ENCODE data around the gene GNAI1. TPM values are rescaled to one million over a fixed set of nuclear protein-coding genes. Genes with fewer than 3 reads are reported as not detected.
A peak's percentile ranks its signal among the peaks of the same experiment; 100 is the strongest.

Gene GNAI1
- total and polyA plus RNA-seq, 2 of the 13 experiments (the other 11 are each of a cell fraction or from before 2014, with no cell fraction given), result 3.5 to 5.7 TPM

DNA sequence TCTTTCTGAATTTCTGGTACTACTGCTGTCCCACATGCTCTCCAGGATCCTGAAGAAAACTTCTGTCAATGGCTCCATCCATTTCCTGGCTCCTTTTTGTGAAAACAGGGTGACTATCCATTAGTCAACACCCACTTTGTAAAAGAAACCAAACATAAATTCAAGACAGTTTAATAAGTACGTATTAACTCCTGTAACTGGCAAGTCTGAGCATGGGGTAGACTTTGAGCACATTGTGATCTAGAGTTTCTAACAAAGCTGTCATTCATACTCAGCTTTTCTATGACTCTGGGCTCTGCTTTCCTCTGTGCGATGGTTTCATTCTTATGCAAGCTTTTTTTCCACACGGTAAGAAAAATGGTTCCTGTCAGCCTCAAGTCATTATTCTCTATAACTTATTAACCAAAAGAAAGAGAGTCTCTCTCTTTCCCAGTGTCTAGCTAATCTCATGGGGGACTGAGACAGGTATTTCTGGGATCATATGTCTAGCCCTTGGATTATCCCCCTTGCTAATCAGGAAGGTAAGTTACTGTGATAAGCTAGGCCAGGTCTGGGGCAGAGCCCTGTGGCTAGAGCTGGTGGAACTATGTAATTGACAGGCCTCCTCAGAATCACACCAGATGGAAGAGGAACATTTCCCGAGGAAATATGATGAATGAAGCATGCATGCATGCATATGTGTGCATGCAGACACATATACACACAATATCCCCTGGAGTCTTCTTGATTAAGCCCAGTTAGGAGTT, 98.5 kb downstream of the GNAI1 start:
- peak overlapping the region; percentile 59 for H2AFZ ChIP-seq (ENCODE audit: low read length)
- ChIA-PET POLR2A (interaction anchor here (1.0 kb wide), 1 partner anchor 22 kb away, joined by 4 read pairs; no protein-coding TSS in a partner anchor), CTCF (ENCODE audit: low intra/inter-chr PET ratio, low total read pairs) (no interaction called here)
- 0 out of 2 replicates have a peak overlapping the region, but pooled peaks have one; percentile 42 for H3K9ac ChIP-seq (ENCODE audit: insufficient read depth, low read depth, low read length)
- BruUV-seq (replicated peaks), result no TSS peak
- ATAC-seq, result peak; percentile 92
- 13% methylated on average over 4 of the region's 4 CpGs for WGBS (ENCODE audit: low lambda C conversion rate)
- peak overlapping the region; percentile 55 for H3K4me2 ChIP-seq (ENCODE audit: low read depth, low read length)
- FAIRE-seq, result peak; percentile 15
- H3K4me1 ChIP-seq (ENCODE audit: insufficient read depth, low read length), result peaks cover 16% of the 10 kb centered on the region
- intact Hi-C loops (cut with micrococcal nuclease; ENCODE audit: unreplicated experiment) (loop anchor here (2.0 to 5.0 kb wide), 2 partner anchors 22 to 96 kb away; no protein-coding TSS in a partner anchor), in situ Hi-C loops (cut with HindIII; ENCODE audit: extremely low pct_ligation_motif_present, low pct_unique_long_range_greater_than_20kb) (no loop called here)
- H3K79me2 ChIP-seq (ENCODE audit: insufficient read depth, low read length), result no peaks in the 10 kb centered on the region
- H3K9me3 ChIP-seq (ENCODE audit: low read length), result no peaks in the 10 kb centered on the region
- peak overlapping the region in 2 of 3 experiments; percentile 23 to 32; a peak in 4 of 6 replicates for H3K4me3 ChIP-seq (replicated peaks in 1 of 3; ENCODE audit: insufficient read depth in 1 of 3, low read depth in 2 of 3, low read length in 3 of 3)
- no peaks in the 10 kb centered on the region for H3K36me3 ChIP-seq (replicated peaks in 1 of 2; ENCODE audit: control insufficient read depth in 1 of 2, insufficient read depth in 2 of 2, low read length in 2 of 2)
- no peak overlapping the region for H3K27ac ChIP-seq (ENCODE audit: extremely low read length, insufficient read depth, low read length)
- TF ChIP-seq, protein P1, sequence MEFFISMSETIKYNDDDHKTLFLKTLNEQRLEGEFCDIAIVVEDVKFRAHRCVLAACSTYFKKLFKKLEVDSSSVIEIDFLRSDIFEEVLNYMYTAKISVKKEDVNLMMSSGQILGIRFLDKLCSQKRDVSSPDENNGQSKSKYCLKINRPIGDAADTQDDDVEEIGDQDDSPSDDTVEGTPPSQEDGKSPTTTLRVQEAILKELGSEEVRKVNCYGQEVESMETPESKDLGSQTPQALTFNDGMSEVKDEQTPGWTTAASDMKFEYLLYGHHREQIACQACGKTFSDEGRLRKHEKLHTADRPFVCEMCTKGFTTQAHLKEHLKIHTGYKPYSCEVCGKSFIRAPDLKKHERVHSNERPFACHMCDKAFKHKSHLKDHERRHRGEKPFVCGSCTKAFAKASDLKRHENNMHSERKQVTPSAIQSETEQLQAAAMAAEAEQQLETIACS (CRISPR knock-in tag; IDR thresholded peaks at IDR 0.05), result no peak
- TF ChIP-seq ZNF724P (CRISPR knock-in tag; IDR thresholded peaks at IDR 0.05; ENCODE audit: borderline replicate concordance) (no peak), HNF4A (CRISPR knock-in tag; IDR thresholded peaks at IDR 0.05) (peak; percentile 27; the same call in 1 of the 2 replicates), EHMT2 (IDR thresholded peaks at IDR 0.05; ENCODE audit: borderline replicate concordance, low read depth, low read length) (peak; percentile 64; the same call in 1 of the 2 replicates), NCOR1 (IDR thresholded peaks at IDR 0.05; ENCODE audit: borderline replicate concordance, low read length) (0 out of 2 replicates have a peak, but pooled peaks have one; percentile 18)
- no peaks in the 10 kb centered on the region for H4K20me1 ChIP-seq (ENCODE audit: insufficient read depth, low read length)
- no peaks in the 10 kb centered on the region for H3K27me3 ChIP-seq (ENCODE audit: control insufficient read depth in 1 of 2, insufficient read depth in 2 of 2, low read length in 2 of 2)
- peak; percentile 70 for DNase-seq (ENCODE audit: low spot score)

DNA sequence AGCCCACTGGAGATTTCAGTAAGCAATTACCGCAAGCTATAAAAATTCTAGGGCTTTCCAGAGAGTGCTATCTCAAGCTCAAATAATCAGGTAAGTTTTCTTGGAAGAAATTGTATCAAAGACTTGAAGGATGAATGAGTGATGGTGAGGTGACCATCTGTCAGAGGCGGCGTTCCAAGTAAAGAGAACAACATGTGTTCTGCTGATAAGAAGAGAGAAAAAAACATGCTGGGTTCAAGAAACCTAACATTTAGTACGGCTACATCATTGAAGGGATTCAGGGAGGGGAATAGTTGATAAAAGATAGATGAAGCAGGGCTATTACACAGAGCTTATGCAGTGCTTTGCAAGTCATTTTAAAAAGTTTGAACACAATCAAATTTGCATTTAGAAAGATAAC, 100.7 kb downstream of the GNAI1 start:
- no peak overlapping the region for H3K27ac ChIP-seq (ENCODE audit: extremely low read length, insufficient read depth, low read length)
- H3K4me3 ChIP-seq (replicated peaks in 1 of 3; ENCODE audit: insufficient read depth in 1 of 3, low read depth in 2 of 3, low read length in 3 of 3), result no peak overlapping the region
- ATAC-seq (no peak), FAIRE-seq (no peak), DNase-seq (ENCODE audit: low spot score) (no peak)
- intact Hi-C loops (cut with micrococcal nuclease; ENCODE audit: unreplicated experiment), result no loop called here
- no peak overlapping the region for H2AFZ ChIP-seq (ENCODE audit: low read length)
- peaks cover 16% of the 10 kb centered on the region for H3K4me1 ChIP-seq (ENCODE audit: insufficient read depth, low read length)
- no peak overlapping the region for H3K4me2 ChIP-seq (ENCODE audit: low read depth, low read length)
- ChIA-PET POLR2A (no interaction called here), CTCF (ENCODE audit: low intra/inter-chr PET ratio, low total read pairs) (no interaction called here)
- H3K27me3 ChIP-seq (ENCODE audit: control insufficient read depth in 1 of 2, insufficient read depth in 2 of 2, low read length in 2 of 2), result no peaks in the 10 kb centered on the region
- no TSS peak for BruUV-seq (replicated peaks)
- H4K20me1 ChIP-seq (ENCODE audit: insufficient read depth, low read length), result no peaks in the 10 kb centered on the region
- no peaks in the 10 kb centered on the region for H3K9me3 ChIP-seq (ENCODE audit: low read length)
- TF ChIP-seq ZNF572 (CRISPR knock-in tag; IDR thresholded peaks at IDR 0.05), result no peak
- no peak for TF ChIP-seq MAFK (conservative IDR thresholded peaks at IDR 0.05 in 1 of 2, IDR thresholded peaks at IDR 0.05 in 1 of 2; ENCODE audit: low read length in 2 of 2)
- TF ChIP-seq, protein P2, sequence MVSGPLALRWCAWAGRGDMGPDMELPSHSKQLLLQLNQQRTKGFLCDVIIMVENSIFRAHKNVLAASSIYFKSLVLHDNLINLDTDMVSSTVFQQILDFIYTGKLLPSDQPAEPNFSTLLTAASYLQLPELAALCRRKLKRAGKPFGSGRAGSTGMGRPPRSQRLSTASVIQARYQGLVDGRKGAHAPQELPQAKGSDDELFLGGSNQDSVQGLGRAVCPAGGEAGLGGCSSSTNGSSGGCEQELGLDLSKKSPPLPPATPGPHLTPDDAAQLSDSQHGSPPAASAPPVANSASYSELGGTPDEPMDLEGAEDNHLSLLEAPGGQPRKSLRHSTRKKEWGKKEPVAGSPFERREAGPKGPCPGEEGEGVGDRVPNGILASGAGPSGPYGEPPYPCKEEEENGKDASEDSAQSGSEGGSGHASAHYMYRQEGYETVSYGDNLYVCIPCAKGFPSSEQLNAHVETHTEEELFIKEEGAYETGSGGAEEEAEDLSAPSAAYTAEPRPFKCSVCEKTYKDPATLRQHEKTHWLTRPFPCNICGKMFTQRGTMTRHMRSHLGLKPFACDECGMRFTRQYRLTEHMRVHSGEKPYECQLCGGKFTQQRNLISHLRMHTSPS (CRISPR knock-in tag; IDR thresholded peaks at IDR 0.05; ENCODE audit: low read depth), result no peak
- TF ChIP-seq SMC3 (IDR thresholded peaks at IDR 0.05; ENCODE audit: low read length), result no peak
- TF ChIP-seq ZNF781 (CRISPR knock-in tag; IDR thresholded peaks at IDR 0.05; ENCODE audit: borderline replicate concordance, not compliant biosample characterization), result no peak
- no peaks in the 10 kb centered on the region for H3K36me3 ChIP-seq (replicated peaks in 1 of 2; ENCODE audit: control insufficient read depth in 1 of 2, insufficient read depth in 2 of 2, low read length in 2 of 2)
- in situ Hi-C loops (cut with HindIII; ENCODE audit: extremely low pct_ligation_motif_present, low pct_unique_long_range_greater_than_20kb), result no loop called here
- 90% methylated on average over 4 of the region's 4 CpGs for WGBS (ENCODE audit: low lambda C conversion rate)
- H3K79me2 ChIP-seq (ENCODE audit: insufficient read depth, low read length), result no peaks in the 10 kb centered on the region
- H3K9ac ChIP-seq (ENCODE audit: insufficient read depth, low read depth, low read length), result no peak overlapping the region
